ENCODE results near the gene ADGRL1. TPM values are rescaled to one million over a fixed set of nuclear protein-coding genes. Genes with fewer than 3 reads are reported as not detected.
A peak's percentile ranks its signal among the peaks of the same experiment; 100 is the strongest.

Gene ADGRL1
- total and polyA plus RNA-seq, 9 of the 15 experiments (the other 6 are each of a cell fraction or from before 2014, with no cell fraction given): 0.14 to 37.0 (median 8.6) TPM

DNA sequence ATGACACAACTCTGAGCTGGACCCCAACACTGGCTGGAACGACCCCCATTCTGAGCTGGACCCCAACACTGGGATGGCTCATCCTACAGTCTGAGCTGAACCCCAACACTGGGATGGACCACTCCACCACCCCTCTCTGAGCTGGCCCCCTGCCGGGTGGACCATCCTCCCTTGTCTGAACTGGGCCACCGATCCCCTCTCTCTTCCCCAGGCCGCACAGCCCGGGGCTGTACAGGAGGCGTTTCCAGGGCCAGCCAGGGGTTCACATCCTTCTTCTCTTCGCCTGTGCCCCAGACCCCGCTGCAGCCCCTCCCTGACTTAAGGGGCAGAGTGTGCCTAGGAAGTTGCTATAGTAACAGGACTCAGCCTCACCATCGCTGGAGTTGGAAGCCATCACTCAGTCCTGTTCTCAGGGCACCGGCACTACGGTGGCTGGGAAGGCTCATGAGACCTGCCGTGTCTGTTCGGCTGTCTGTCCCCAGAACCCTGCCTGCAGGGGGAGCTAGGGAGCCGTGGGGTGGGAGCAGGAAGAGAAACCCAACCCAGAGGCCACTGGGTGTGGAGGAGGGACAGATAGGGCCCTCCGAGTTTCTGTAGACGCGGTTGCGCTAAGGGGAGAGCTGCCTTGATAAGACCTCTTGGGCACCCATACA lies 92.1 kb downstream of the ADGRL1 start (continued):
- TF ChIP-seq, protein P1, sequence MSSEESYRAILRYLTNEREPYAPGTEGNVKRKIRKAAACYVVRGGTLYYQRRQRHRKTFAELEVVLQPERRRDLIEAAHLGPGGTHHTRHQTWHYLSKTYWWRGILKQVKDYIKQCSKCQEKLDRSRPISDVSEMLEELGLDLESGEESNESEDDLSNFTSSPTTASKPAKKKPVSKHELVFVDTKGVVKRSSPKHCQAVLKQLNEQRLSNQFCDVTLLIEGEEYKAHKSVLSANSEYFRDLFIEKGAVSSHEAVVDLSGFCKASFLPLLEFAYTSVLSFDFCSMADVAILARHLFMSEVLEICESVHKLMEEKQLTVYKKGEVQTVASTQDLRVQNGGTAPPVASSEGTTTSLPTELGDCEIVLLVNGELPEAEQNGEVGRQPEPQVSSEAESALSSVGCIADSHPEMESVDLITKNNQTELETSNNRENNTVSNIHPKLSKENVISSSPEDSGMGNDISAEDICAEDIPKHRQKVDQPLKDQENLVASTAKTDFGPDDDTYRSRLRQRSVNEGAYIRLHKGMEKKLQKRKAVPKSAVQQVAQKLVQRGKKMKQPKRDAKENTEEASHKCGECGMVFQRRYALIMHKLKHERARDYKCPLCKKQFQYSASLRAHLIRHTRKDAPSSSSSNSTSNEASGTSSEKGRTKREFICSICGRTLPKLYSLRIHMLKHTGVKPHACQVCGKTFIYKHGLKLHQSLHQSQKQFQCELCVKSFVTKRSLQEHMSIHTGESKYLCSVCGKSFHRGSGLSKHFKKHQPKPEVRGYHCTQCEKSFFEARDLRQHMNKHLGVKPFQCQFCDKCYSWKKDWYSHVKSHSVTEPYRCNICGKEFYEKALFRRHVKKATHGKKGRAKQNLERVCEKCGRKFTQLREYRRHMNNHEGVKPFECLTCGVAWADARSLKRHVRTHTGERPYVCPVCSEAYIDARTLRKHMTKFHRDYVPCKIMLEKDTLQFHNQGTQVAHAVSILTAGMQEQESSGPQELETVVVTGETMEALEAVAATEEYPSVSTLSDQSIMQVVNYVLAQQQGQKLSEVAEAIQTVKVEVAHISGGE (CRISPR knock-in tag; IDR thresholded peaks at IDR 0.05): peak in 1 of 3 experiments; percentile 43; a peak in 1 of 6 replicates
- TF ChIP-seq RAD21 (CRISPR knock-in tag; conservative IDR thresholded peaks at IDR 0.05 in 1 of 2, IDR thresholded peaks at IDR 0.05 in 1 of 2) (peak; percentile 30 to 53; a peak in 3 of 4 replicates), MNT (conservative IDR thresholded peaks at IDR 0.05) (peak in 1 of 2 experiments; percentile 43; a peak in 1 of 4 replicates), HLTF (IDR thresholded peaks at IDR 0.05) (peak; percentile 12; the same call in 1 of the 2 replicates), ZNF146 (CRISPR knock-in tag; IDR thresholded peaks at IDR 0.05; ENCODE audit: unreplicated experiment) (no peak), GATAD2B (IDR thresholded peaks at IDR 0.05; ENCODE audit: borderline replicate concordance) (0 out of 2 replicates have a peak, but pooled peaks have one; percentile 45), LCOR (CRISPR knock-in tag; IDR thresholded peaks at IDR 0.05) (no peak)
